OCI-LY3 (cell line): ENCODE results near the gene BAZ1B.
"Not testable (repeated sequence)": the region's sequence is repeated elsewhere in the genome, so short reads cannot be mapped to it uniquely, and the experiment has no call there.

Source experiments
- H2AFZ ChIP-seq: fragments of 200-600, 300-600 bp; shearing (Covaris generic); 2 replicates; pipeline ENCODE4 v1.6.0; 2014; ENCODE audit warnings: antibody characterized with exemption, low read depth, low read length
- H3K27ac ChIP-seq: fragments of 200-600, 300-600 bp; sonication (generic); 2 replicates; pipeline ENCODE4 v1.5.1; 2014; ENCODE audit warnings: mild to moderate bottlenecking, low read length, moderate library complexity, mixed read lengths
- H3K27me3 ChIP-seq: fragments of 200-600, 300-600 bp; sonication (generic); 2 replicates; pipeline ENCODE4 v1.6.1; 2014; ENCODE audit warnings: low read depth, low read length, mixed read lengths
- H3K36me3 ChIP-seq: fragments of 200-600, 300-600 bp; sonication (generic); replicated peaks from 2 replicates; pipeline ENCODE3; 2014; ENCODE audit warnings: low read depth, low read length, mixed read lengths
- H3K4me1 ChIP-seq: fragments of 300-600, 200-600 bp; sonication (generic); 2 replicates; pipeline ENCODE4 v1.6.1; 2014; ENCODE audit warnings: low read length, mixed read lengths
- H3K4me2 ChIP-seq: fragments of 200-600, 300-600 bp; sonication (generic); 2 replicates; pipeline ENCODE4 v1.6.1; 2014; ENCODE audit warnings: low read length, mixed read lengths
- H3K4me3 ChIP-seq: fragments of 300-600, 200-600 bp; sonication (generic); 2 replicates; pipeline ENCODE4 v1.5.1; 2014; ENCODE audit warnings: antibody characterized with exemption, mild to moderate bottlenecking, low read length, moderate library complexity
- H3K79me2 ChIP-seq: fragments of 300-600, 200-600 bp; shearing (Covaris generic); 2 replicates; pipeline ENCODE4 v1.6.1; 2014; ENCODE audit warnings: mild to moderate bottlenecking, low read length, mixed read lengths
- H3K9ac ChIP-seq: fragments of 300-600, 200-600 bp; shearing (Covaris generic); 2 replicates; pipeline ENCODE4 v1.6.0; 2014; ENCODE audit warnings: mild to moderate bottlenecking, low read length, moderate library complexity
- H3K9me3 ChIP-seq: fragments of 200-600, 300-600 bp; shearing (Covaris generic); 2 replicates; pipeline ENCODE4 v1.6.1; 2014; ENCODE audit warnings: low read length, mixed read lengths; ENCODE audit not compliant: insufficient read depth
- H4K20me1 ChIP-seq: fragments of 200-600, 300-600 bp; sonication (generic); 2 replicates; pipeline ENCODE4 v1.6.1; 2016; ENCODE audit warnings: low read length, mixed read lengths; ENCODE audit not compliant: insufficient read depth
- CTCF ChIP-seq: fragments of 200-600, 300-600 bp; sonication (generic); IDR thresholded peaks from 2 replicates; pipeline ENCODE4 v1.5.1; 2014; ENCODE audit warnings: antibody characterized with exemption, low read length, low read depth
- EZH2phosphoT487 ChIP-seq: fragments of 200-600 bp; shearing (Covaris generic); IDR thresholded peaks from 2 replicates; pipeline ENCODE4 v1.6.1; 2018; ENCODE audit warnings: antibody characterized with exemption, mixed run types, low read depth

BAZ1B gene

GRCh38 chr7:73477376-73477775 is 44.7 kb downstream of the BAZ1B start:
- no peak overlapping the region for H3K4me2 ChIP-seq
- H2AFZ ChIP-seq = no peak overlapping the region
- no peaks in the 10 kb centered on the region for H3K9me3 ChIP-seq
- H3K27me3 ChIP-seq = no peaks in the 10 kb centered on the region
- H4K20me1 ChIP-seq = peaks cover 30% of the 10 kb centered on the region; the same call in 1 of the 2 replicates
- H3K4me1 ChIP-seq = peaks cover 8% of the 10 kb centered on the region; the same call in 1 of the 2 replicates
- peaks cover 62% of the 10 kb centered on the region for H3K36me3 ChIP-seq
- H3K27ac ChIP-seq = no peak overlapping the region
- TF ChIP-seq EZH2phosphoT487 (no peak), CTCF (no peak)
- H3K4me3 ChIP-seq = no peak overlapping the region
- H3K9ac ChIP-seq = no peak overlapping the region
- H3K79me2 ChIP-seq = peaks cover 95% of the 10 kb centered on the region

DNA sequence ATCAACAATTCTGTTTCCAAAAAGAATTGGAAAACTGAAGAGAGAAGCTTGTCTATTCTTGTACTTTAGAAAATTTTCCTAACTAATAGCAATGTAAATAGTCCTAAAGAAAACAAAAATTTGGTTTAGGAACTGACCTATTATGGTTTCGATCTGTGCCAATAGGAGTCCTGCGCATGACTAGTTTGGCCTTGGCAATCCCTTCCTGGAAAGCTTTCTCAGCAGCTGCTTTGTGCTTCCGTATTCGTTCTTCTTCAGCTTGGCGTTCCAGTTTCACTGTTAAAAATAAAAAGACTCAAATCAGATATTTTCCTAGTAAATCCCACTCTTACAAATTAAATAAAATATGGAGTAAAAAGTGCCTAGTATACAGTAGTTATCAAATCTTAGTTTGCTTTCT is 51.9 kb downstream of the BAZ1B start:
- Histone ChIP-seq H3K4me3 (no peak overlapping the region), H3K79me2 (peaks cover 41% of the 10 kb centered on the region), H2AFZ (no peak overlapping the region), H3K27me3 (no peaks in the 10 kb centered on the region), H3K27ac (no peak overlapping the region), H3K9ac (no peak overlapping the region), H4K20me1 (peaks cover 21% of the 10 kb centered on the region; the same call in 1 of the 2 replicates), H3K9me3 (no peaks in the 10 kb centered on the region), H3K4me1 (no peaks in the 10 kb centered on the region), H3K36me3 (peaks cover 54% of the 10 kb centered on the region), H3K4me2 (no peak overlapping the region)
- TF ChIP-seq EZH2phosphoT487 (no peak), CTCF (no peak)

- H3K4me1 ChIP-seq, H3K9ac ChIP-seq, H4K20me1 ChIP-seq, H3K4me2 ChIP-seq, H3K27ac ChIP-seq, H3K27me3 ChIP-seq, H3K4me3 ChIP-seq, H2AFZ ChIP-seq, H3K9me3 ChIP-seq: not testable (repeated sequence)
- Histone ChIP-seq H3K36me3 (peaks cover 72% of the 10 kb centered on the region), H3K79me2 (peaks cover 20% of the 10 kb centered on the region)
These were observed 55.0 kb downstream of the BAZ1B start for GRCh38 chr7:73467046-73467445.

DNA sequence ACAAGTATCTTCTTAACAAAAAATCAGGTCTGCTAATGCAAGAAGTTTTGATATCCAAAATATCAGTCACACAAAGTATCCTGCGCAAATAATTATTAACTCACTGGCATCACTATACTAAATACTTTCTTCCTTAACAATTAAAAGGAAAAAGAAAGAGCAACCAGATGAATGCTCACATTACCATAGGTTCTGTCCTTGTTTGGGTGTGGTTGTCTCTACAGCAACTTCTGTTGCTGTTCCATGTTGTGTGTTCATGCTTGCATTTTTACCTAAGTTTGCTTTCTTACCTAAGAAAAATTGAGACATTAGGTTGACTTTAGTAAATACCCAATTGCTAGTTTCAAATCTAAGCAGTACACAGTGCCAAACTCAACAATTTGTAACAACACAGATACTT is 56.0 kb downstream of the BAZ1B start:
- Histone ChIP-seq H2AFZ (no peak overlapping the region), H4K20me1 (no peaks in the 10 kb centered on the region), H3K9me3 (no peaks in the 10 kb centered on the region), H3K4me1 (no peaks in the 10 kb centered on the region), H3K4me2 (no peak overlapping the region), H3K4me3 (no peak overlapping the region), H3K36me3 (peaks cover 73% of the 10 kb centered on the region), H3K9ac (no peak overlapping the region), H3K79me2 (peaks cover 11% of the 10 kb centered on the region; the same call in 1 of the 2 replicates), H3K27ac (no peak overlapping the region), H3K27me3 (no peaks in the 10 kb centered on the region)
- TF ChIP-seq EZH2phosphoT487 (no peak), CTCF (no peak)

- H3K4me2 ChIP-seq = no peak overlapping the region
- no peaks in the 10 kb centered on the region for H3K9me3 ChIP-seq
- no peak overlapping the region for H3K9ac ChIP-seq
- H3K36me3 ChIP-seq = peaks cover 70% of the 10 kb centered on the region
- H3K27me3 ChIP-seq = no peaks in the 10 kb centered on the region
- peaks cover 8% of the 10 kb centered on the region; the same call in 1 of the 2 replicates for H3K79me2 ChIP-seq
- no peak overlapping the region for H3K4me3 ChIP-seq
- no peaks in the 10 kb centered on the region for H3K4me1 ChIP-seq
- H3K27ac ChIP-seq = no peak overlapping the region
- TF ChIP-seq CTCF (no peak), EZH2phosphoT487 (no peak)
- H4K20me1 ChIP-seq = no peaks in the 10 kb centered on the region
- no peak overlapping the region for H2AFZ ChIP-seq
These were observed 58.1 kb downstream of the BAZ1B start for GRCh38 chr7:73463966-73464365.
